Activated T-helper 1 cell treated with anti-CD3 and anti-CD28 coated beads, Interleukin-12 subunit alpha, Interleukin-12 subunit beta, Interleukin-2, Interleukin-4 antibody, amounts not matched to agents 30 ng/mL and 10 ng/mL and 1 ng/mL, durations not matched to agents 14 hours and 24 hours and 36 hours (primary cell): ENCODE measurements around the gene FRMD4B. TPM values are rescaled to one million over a fixed set of nuclear protein-coding genes. Genes with fewer than 3 reads are reported as not detected.

ENCODE experiments used
- DNase-seq: peaks from one replicate; pipeline ENCODE4 v3.0.0; 2021; ENCODE audit warnings: low spot score
- H3K27ac Mint-ChIP-seq: one replicate; pipeline ENCODE4 v1.8.0; 2021; ENCODE audit warnings: mild to moderate bottlenecking, mixed read lengths
- H3K27me3 Mint-ChIP-seq: one replicate; pipeline ENCODE4 v1.8.0; 2022; ENCODE audit warnings: mild to moderate bottlenecking, moderate library complexity, mixed read lengths; ENCODE audit not compliant: insufficient read depth
- H3K36me3 Mint-ChIP-seq: one replicate; pipeline ENCODE4 v1.8.0; 2021; ENCODE audit warnings: low read depth, mixed read lengths
- H3K4me1 Mint-ChIP-seq: one replicate; pipeline ENCODE4 v1.8.0; 2021; ENCODE audit warnings: low read depth, mixed read lengths
- H3K4me3 Mint-ChIP-seq: one replicate; pipeline ENCODE4 v1.8.0; 2021; ENCODE audit warnings: mild to moderate bottlenecking, moderate library complexity, mixed read lengths
- H3K9me3 Mint-ChIP-seq: one replicate; pipeline ENCODE4 v1.8.0; 2021; ENCODE audit warnings: mixed read lengths
- intact Hi-C: fragments of 100-400 bp; cut with micrococcal nuclease; formaldehyde crosslinking; loops from one replicate; pipeline ENCODE4 v1.15.1; 2024
- total RNA-seq: library from RNA; stranded (reverse); gene quantifications from 2 replicates; pipeline ENCODE4 v1.2.3, GENCODE V29; 2022

FRMD4B gene
- total RNA-seq, 1 donor from 2014 or later, result 83.6 TPM

GRCh38 chr3:69304396-69304795, 81.5 kb downstream of the FRMD4B start:
- Mint-ChIP-seq H3K27me3 (no peaks in the 10 kb centered on the region), H3K4me3 (no peak overlapping the region), H3K27ac (no peak overlapping the region), H3K9me3 (no peaks in the 10 kb centered on the region), H3K36me3 (no peaks in the 10 kb centered on the region), H3K4me1 (peaks cover 34% of the 10 kb centered on the region)
- no peak for DNase-seq
- intact Hi-C loops, result loop anchor here (2.0 kb wide), 1 partner anchor 210 kb away; no protein-coding TSS in a partner anchor

GRCh38 chr3:69300296-69300695, 85.6 kb downstream of the FRMD4B start:
- H3K4me3 Mint-ChIP-seq, result no peak overlapping the region
- H3K4me1 Mint-ChIP-seq, result peaks cover 19% of the 10 kb centered on the region
- no peak for DNase-seq
- H3K27ac Mint-ChIP-seq, result no peak overlapping the region
- no peaks in the 10 kb centered on the region for H3K27me3 Mint-ChIP-seq
- no peaks in the 10 kb centered on the region for H3K9me3 Mint-ChIP-seq
- intact Hi-C loops, result no loop called here
- no peaks in the 10 kb centered on the region for H3K36me3 Mint-ChIP-seq

DNA sequence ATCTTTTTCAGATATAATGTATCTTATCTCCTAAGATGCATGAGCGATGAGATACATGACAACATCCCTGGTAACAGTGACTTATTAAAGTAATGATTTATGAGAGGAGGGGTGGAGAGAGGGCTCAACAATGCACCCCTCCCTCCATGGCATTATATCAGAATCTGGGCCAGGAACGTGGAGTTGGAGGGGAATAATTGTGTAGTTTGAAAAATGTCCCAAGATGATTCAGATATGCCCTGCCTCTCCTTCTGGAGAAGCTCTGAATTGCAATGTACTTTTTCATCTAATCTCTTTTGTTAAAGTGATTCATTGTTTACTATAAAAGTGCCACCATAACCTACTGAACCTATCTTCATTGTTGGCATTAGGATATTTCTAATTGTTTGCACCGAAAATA, 86.5 kb downstream of the FRMD4B start:
- H3K27ac Mint-ChIP-seq, result no peak overlapping the region
- intact Hi-C loops, result no loop called here
- DNase-seq, result no peak
- peaks cover 10% of the 10 kb centered on the region for H3K4me1 Mint-ChIP-seq
- no peaks in the 10 kb centered on the region for H3K27me3 Mint-ChIP-seq
- H3K4me3 Mint-ChIP-seq, result no peak overlapping the region
- H3K36me3 Mint-ChIP-seq, result no peaks in the 10 kb centered on the region
- no peaks in the 10 kb centered on the region for H3K9me3 Mint-ChIP-seq

DNA sequence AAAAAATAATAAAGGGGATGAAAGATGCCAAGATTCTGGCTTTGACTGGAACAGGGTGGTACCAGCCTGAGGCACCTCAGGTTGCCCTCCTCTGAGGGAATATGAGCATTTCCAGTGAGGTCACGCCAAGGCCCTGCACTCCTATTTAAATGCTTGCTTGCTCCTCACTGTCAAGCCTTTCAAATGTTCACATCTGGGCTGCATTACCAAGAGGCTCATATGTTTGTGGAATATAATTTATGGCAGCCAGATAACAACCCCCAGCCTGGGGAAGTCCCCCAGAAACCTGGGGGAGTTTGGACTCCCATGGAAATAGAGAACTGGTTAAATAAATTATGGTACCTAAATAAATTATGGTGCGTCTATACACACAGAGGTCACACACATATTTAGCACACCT, 88.4 kb downstream of the FRMD4B start:
- Mint-ChIP-seq H3K27ac (no peak overlapping the region), H3K4me3 (no peak overlapping the region), H3K27me3 (no peaks in the 10 kb centered on the region), H3K9me3 (no peaks in the 10 kb centered on the region), H3K36me3 (no peaks in the 10 kb centered on the region), H3K4me1 (peaks cover 4% of the 10 kb centered on the region)
- intact Hi-C loops, result no loop called here
- DNase-seq, result no peak

GRCh38 chr3:69296995-69297394, 88.9 kb downstream of the FRMD4B start:
- no peak overlapping the region for H3K27ac Mint-ChIP-seq
- H3K4me3 Mint-ChIP-seq, result no peak overlapping the region
- H3K36me3 Mint-ChIP-seq, result no peaks in the 10 kb centered on the region
- no peaks in the 10 kb centered on the region for H3K27me3 Mint-ChIP-seq
- DNase-seq, result no peak
- H3K9me3 Mint-ChIP-seq, result no peaks in the 10 kb centered on the region
- peaks cover 4% of the 10 kb centered on the region for H3K4me1 Mint-ChIP-seq
- intact Hi-C loops, result no loop called here

DNA sequence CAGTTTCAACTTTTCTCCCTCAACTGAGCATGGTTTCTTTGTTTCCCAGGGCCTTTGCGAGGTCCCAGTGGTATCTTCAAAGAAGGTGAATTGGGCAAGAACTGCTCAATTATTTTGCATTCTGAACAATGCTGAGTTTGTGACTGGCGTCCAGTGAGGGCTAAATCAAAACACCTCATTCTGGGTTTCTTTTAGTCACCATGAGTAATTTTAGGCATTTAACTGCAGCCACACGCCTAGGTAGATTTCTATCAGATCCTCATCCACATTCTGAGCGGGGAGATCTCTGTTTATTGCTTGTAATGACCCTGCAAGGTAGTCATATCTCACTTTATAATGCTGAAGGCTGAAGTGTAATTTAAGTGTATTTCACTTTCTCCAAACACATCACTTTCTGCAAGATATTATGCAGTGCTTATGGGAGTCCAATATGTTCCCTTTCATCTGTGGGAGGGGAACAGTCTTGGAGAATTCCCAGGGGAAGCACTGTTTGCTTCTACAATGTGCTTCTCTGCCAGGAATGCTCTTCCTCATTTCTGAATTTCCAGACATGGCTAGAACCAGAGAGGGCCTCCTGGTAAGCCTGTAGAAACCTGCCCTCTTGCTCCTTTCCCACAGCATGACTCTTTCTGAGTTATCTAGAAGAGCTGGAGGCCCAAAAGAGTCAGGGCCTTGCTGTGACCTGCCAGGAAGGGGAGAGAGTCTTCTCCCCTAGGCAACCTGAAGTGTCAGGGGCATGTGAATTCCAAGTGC, 91.7 kb downstream of the FRMD4B start:
- no peaks in the 10 kb centered on the region for H3K9me3 Mint-ChIP-seq
- DNase-seq, result no peak
- H3K27me3 Mint-ChIP-seq, result no peaks in the 10 kb centered on the region
- intact Hi-C loops, result no loop called here
- no peaks in the 10 kb centered on the region for H3K36me3 Mint-ChIP-seq
- H3K4me1 Mint-ChIP-seq, result peaks cover under 1% of the 10 kb centered on the region
- no peak overlapping the region for H3K4me3 Mint-ChIP-seq
- H3K27ac Mint-ChIP-seq, result no peak overlapping the region

DNA sequence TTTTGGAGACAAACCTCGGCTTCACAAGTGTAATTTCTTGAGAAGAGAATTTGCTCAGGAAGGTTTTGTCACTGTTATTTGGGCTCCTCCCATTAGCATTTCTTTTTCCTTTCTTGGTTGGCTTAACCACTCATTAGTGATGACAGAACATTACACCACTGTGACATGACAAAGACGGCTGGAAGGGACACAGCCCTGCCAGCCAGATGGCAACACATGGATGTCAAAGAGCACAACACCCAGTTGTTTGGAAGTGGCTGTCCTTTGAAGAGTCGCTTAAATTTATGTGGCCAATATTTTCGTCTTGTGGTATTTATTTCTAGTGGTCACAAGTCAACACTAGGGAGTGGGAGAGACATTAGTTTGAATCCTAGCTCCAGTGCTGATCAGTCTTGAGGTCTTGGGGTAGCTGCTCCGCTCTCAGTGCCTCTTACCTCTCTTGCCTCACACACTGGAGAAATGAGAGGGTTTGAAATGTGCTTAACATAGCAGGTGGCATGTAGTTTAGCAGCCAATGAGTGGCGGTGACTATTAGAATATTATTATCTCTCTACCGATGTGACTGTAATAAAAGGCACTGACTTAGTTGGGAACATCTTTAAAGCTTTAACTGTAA, 92.8 kb downstream of the FRMD4B start:
- no peak for DNase-seq
- H3K4me3 Mint-ChIP-seq, result no peak overlapping the region
- H3K27me3 Mint-ChIP-seq, result no peaks in the 10 kb centered on the region
- H3K4me1 Mint-ChIP-seq, result peaks cover 12% of the 10 kb centered on the region
- intact Hi-C loops, result no loop called here
- peaks cover 4% of the 10 kb centered on the region for H3K36me3 Mint-ChIP-seq
- H3K9me3 Mint-ChIP-seq, result no peaks in the 10 kb centered on the region
- no peak overlapping the region for H3K27ac Mint-ChIP-seq

GRCh38 chr3:69292185-69292584, 93.7 kb downstream of the FRMD4B start:
- H3K4me1 Mint-ChIP-seq, result peaks cover 20% of the 10 kb centered on the region
- intact Hi-C loops, result no loop called here
- H3K9me3 Mint-ChIP-seq, result no peaks in the 10 kb centered on the region
- no peak overlapping the region for H3K4me3 Mint-ChIP-seq
- H3K27ac Mint-ChIP-seq, result no peak overlapping the region
- no peaks in the 10 kb centered on the region for H3K27me3 Mint-ChIP-seq
- peaks cover 4% of the 10 kb centered on the region for H3K36me3 Mint-ChIP-seq
- DNase-seq, result no peak

DNA sequence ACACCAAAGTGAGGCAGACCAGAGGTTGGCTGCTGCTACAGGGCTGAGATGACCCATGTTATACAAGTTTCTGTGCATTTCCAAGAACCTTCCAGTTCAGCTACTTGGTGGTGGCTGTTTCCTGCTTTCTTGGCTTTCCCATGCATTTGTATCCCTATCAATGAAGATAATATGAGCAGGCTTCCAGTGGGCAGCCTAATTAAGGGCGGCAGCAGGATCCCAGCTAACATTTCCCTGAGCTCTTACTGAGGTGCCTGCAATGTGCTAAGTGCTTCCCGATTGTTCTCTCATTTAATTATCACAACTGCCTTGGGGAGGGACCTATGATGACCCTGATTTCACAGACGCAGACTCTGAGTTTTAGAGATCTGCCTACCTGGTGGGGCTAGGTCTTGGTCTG, 95.5 kb downstream of the FRMD4B start:
- Mint-ChIP-seq H3K4me1 (peaks cover 22% of the 10 kb centered on the region), H3K36me3 (peaks cover 4% of the 10 kb centered on the region), H3K27ac (no peak overlapping the region), H3K27me3 (no peaks in the 10 kb centered on the region), H3K9me3 (no peaks in the 10 kb centered on the region), H3K4me3 (no peak overlapping the region)
- DNase-seq, result no peak
- intact Hi-C loops, result no loop called here

GRCh38 chr3:69290006-69290405, 95.9 kb downstream of the FRMD4B start:
- no peak for DNase-seq
- peaks cover 22% of the 10 kb centered on the region for H3K4me1 Mint-ChIP-seq
- H3K36me3 Mint-ChIP-seq, result peaks cover 4% of the 10 kb centered on the region
- H3K27me3 Mint-ChIP-seq, result no peaks in the 10 kb centered on the region
- no peak overlapping the region for H3K27ac Mint-ChIP-seq
- H3K9me3 Mint-ChIP-seq, result no peaks in the 10 kb centered on the region
- H3K4me3 Mint-ChIP-seq, result no peak overlapping the region
- intact Hi-C loops, result no loop called here

- peaks cover 4% of the 10 kb centered on the region for H3K36me3 Mint-ChIP-seq
- H3K27ac Mint-ChIP-seq, result peak overlapping the region; percentile 71
- DNase-seq, result no peak
- intact Hi-C loops, result loop anchor here (1.0 kb wide), 2 partner anchors 17 to 90 kb away; no protein-coding TSS in a partner anchor
- H3K4me1 Mint-ChIP-seq, result peaks cover 32% of the 10 kb centered on the region
- no peaks in the 10 kb centered on the region for H3K27me3 Mint-ChIP-seq
- H3K9me3 Mint-ChIP-seq, result no peaks in the 10 kb centered on the region
- H3K4me3 Mint-ChIP-seq, result peak overlapping the region; percentile 48
These were observed 97.6 kb downstream of the FRMD4B start for GRCh38 chr3:69288161-69288895.

DNA sequence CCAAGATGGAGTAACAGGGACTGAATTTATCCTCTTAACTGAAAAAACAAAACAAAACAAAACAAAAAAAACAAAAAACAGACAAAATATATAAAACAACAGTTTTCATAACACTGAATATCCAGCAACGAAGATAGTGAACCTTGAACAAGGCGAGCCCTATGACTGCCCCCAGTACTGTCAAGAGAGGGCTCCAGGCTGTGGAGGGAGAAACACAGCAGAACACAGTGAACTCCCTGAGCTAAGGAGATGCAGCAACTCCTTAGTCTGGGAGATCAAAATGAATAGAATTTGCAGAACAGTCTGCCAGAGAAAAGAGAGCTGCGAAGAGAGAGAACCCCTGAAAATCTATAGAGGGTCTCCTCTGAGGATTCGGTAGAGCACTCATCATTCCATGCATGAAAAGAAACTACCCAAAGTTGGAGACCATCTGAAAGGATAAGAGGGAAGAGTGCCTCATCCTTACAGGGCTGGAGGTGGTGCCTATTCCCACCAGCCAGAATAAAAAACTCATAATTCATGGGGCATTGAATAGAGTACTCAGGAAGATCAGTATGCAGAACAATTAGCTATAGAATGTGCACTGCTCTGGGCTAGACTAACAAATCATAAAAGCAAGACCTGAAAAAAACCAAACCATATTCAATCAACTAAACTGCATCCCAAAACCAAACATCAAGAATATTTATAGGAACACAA, 101.8 kb downstream of the FRMD4B start:
- no peak for DNase-seq
- H3K27ac Mint-ChIP-seq, result no peak overlapping the region
- H3K9me3 Mint-ChIP-seq, result no peaks in the 10 kb centered on the region
- intact Hi-C loops, result no loop called here
- H3K27me3 Mint-ChIP-seq, result no peaks in the 10 kb centered on the region
- peaks cover 4% of the 10 kb centered on the region for H3K36me3 Mint-ChIP-seq
- no peak overlapping the region for H3K4me3 Mint-ChIP-seq
- H3K4me1 Mint-ChIP-seq, result peaks cover 60% of the 10 kb centered on the region

GRCh38 chr3:69283496-69283895, 102.4 kb downstream of the FRMD4B start:
- Mint-ChIP-seq H3K4me3 (no peak overlapping the region), H3K4me1 (peaks cover 58% of the 10 kb centered on the region), H3K27ac (no peak overlapping the region), H3K27me3 (no peaks in the 10 kb centered on the region), H3K36me3 (peaks cover 2% of the 10 kb centered on the region), H3K9me3 (no peaks in the 10 kb centered on the region)
- intact Hi-C loops, result no loop called here
- no peak for DNase-seq
